ENCODE results near the gene FOS. TPM values are rescaled to one million over a fixed set of nuclear protein-coding genes. Genes with fewer than 3 reads are reported as not detected.
A peak's percentile ranks its signal among the peaks of the same experiment; 100 is the strongest.

The FOS gene
- total and polyA plus RNA-seq, 2 of the 13 experiments (the other 11 are each of a cell fraction or from before 2014, with no cell fraction given) = 15.9 to 24.2 TPM

DNA sequence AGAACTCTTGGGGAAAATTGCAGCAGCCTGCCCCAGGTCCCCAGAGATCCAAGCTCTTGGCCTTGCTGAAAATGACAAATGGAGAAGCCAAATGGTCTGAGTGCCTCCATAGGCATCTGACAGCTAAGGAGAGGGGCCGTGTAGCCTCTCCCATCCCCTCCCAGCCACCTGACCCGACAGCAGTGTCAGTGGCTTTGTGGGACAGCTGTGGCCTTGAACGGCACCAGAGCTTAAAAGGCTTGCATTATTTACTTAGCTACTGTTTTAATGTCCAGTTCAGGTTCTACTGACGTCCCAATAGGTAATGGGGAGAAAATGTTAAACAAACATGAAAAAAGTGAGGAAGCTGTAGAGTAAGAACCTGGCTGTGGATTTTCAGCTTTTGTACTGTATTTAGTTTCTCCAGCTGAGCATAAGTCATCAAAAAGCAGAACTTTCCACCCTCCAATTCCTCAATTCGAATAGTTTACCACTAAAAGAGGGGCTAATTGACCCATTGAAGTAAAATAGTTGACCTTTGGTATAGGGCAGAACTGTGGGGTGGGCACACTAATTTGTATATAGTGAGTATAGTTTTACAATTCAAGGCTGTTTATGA, 50.0 kb downstream of the FOS start (continued):
- no peak for TF ChIP-seq MYNN (CRISPR knock-in tag; IDR thresholded peaks at IDR 0.05; ENCODE audit: low read depth)
- TF ChIP-seq FOXK2 (IDR thresholded peaks at IDR 0.05) = no peak
- TF ChIP-seq AGO1 (IDR thresholded peaks at IDR 0.05; ENCODE audit: low read depth, low read length, poor library complexity, severe bottlenecking) = no peak
- no peak for TF ChIP-seq ZNF605 (CRISPR knock-in tag; IDR thresholded peaks at IDR 0.05)
- TF ChIP-seq, protein P1, sequence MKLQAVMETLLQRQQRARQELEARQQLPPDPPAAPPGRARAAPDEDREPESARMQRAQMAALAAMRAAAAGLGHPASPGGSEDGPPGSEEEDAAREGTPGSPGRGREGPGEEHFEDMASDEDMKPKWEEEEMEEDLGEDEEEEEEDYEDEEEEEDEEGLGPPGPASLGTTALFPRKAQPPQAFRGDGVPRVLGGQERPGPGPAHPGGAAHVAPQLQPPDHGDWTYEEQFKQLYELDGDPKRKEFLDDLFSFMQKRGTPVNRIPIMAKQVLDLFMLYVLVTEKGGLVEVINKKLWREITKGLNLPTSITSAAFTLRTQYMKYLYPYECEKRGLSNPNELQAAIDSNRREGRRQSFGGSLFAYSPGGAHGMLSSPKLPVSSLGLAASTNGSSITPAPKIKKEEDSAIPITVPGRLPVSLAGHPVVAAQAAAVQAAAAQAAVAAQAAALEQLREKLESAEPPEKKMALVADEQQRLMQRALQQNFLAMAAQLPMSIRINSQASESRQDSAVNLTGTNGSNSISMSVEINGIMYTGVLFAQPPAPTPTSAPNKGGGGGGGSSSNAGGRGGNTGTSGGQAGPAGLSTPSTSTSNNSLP (IDR thresholded peaks at IDR 0.05; ENCODE audit: low read depth, low read length) = no peak
- TF ChIP-seq MAZ (IDR thresholded peaks at IDR 0.05; ENCODE audit: borderline replicate concordance, low read depth, low read length) = no peak
- no peak for TF ChIP-seq MAZ (CRISPR knock-in tag; IDR thresholded peaks at IDR 0.05; ENCODE audit: low read depth)
- no peak for TF ChIP-seq EZH2 (conservative IDR thresholded peaks at IDR 0.05; ENCODE audit: low read depth, low read length)
- no peak for TF ChIP-seq DNMT3B (CRISPR knock-in tag; conservative IDR thresholded peaks at IDR 0.05)
- TF ChIP-seq, protein P2, sequence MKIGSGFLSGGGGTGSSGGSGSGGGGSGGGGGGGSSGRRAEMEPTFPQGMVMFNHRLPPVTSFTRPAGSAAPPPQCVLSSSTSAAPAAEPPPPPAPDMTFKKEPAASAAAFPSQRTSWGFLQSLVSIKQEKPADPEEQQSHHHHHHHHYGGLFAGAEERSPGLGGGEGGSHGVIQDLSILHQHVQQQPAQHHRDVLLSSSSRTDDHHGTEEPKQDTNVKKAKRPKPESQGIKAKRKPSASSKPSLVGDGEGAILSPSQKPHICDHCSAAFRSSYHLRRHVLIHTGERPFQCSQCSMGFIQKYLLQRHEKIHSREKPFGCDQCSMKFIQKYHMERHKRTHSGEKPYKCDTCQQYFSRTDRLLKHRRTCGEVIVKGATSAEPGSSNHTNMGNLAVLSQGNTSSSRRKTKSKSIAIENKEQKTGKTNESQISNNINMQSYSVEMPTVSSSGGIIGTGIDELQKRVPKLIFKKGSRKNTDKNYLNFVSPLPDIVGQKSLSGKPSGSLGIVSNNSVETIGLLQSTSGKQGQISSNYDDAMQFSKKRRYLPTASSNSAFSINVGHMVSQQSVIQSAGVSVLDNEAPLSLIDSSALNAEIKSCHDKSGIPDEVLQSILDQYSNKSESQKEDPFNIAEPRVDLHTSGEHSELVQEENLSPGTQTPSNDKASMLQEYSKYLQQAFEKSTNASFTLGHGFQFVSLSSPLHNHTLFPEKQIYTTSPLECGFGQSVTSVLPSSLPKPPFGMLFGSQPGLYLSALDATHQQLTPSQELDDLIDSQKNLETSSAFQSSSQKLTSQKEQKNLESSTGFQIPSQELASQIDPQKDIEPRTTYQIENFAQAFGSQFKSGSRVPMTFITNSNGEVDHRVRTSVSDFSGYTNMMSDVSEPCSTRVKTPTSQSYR (CRISPR knock-in tag; IDR thresholded peaks at IDR 0.05; ENCODE audit: borderline replicate concordance) = no peak; the same call in 1 of the 2 replicates
- TF ChIP-seq, protein P3, sequence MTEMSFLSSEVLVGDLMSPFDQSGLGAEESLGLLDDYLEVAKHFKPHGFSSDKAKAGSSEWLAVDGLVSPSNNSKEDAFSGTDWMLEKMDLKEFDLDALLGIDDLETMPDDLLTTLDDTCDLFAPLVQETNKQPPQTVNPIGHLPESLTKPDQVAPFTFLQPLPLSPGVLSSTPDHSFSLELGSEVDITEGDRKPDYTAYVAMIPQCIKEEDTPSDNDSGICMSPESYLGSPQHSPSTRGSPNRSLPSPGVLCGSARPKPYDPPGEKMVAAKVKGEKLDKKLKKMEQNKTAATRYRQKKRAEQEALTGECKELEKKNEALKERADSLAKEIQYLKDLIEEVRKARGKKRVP (CRISPR knock-in tag; IDR thresholded peaks at IDR 0.05) = peak in 1 of 2 experiments; percentile 19; a peak in 1 of 4 replicates
- TF ChIP-seq HDAC2 (CRISPR knock-in tag; IDR thresholded peaks at IDR 0.05) = 0 out of 2 replicates have a peak, but pooled peaks have one; percentile 64
- TF ChIP-seq ZNF160 (CRISPR knock-in tag; IDR thresholded peaks at IDR 0.05) = no peak
- TF ChIP-seq POLR2A (IDR thresholded peaks at IDR 0.05; ENCODE audit: insufficient read depth in 1 of 2, low read depth in 2 of 2, low read length in 2 of 2) = no peak
- TF ChIP-seq, protein P4, sequence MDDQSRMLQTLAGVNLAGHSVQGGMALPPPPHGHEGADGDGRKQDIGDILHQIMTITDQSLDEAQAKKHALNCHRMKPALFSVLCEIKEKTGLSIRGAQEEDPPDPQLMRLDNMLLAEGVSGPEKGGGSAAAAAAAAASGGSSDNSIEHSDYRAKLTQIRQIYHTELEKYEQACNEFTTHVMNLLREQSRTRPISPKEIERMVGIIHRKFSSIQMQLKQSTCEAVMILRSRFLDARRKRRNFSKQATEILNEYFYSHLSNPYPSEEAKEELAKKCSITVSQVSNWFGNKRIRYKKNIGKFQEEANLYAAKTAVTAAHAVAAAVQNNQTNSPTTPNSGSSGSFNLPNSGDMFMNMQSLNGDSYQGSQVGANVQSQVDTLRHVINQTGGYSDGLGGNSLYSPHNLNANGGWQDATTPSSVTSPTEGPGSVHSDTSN (CRISPR knock-in tag; IDR thresholded peaks at IDR 0.05; ENCODE audit: borderline replicate concordance) = no peak
- TF ChIP-seq ZNF430 (CRISPR knock-in tag; IDR thresholded peaks at IDR 0.05) = no peak
- TF ChIP-seq, protein P5, sequence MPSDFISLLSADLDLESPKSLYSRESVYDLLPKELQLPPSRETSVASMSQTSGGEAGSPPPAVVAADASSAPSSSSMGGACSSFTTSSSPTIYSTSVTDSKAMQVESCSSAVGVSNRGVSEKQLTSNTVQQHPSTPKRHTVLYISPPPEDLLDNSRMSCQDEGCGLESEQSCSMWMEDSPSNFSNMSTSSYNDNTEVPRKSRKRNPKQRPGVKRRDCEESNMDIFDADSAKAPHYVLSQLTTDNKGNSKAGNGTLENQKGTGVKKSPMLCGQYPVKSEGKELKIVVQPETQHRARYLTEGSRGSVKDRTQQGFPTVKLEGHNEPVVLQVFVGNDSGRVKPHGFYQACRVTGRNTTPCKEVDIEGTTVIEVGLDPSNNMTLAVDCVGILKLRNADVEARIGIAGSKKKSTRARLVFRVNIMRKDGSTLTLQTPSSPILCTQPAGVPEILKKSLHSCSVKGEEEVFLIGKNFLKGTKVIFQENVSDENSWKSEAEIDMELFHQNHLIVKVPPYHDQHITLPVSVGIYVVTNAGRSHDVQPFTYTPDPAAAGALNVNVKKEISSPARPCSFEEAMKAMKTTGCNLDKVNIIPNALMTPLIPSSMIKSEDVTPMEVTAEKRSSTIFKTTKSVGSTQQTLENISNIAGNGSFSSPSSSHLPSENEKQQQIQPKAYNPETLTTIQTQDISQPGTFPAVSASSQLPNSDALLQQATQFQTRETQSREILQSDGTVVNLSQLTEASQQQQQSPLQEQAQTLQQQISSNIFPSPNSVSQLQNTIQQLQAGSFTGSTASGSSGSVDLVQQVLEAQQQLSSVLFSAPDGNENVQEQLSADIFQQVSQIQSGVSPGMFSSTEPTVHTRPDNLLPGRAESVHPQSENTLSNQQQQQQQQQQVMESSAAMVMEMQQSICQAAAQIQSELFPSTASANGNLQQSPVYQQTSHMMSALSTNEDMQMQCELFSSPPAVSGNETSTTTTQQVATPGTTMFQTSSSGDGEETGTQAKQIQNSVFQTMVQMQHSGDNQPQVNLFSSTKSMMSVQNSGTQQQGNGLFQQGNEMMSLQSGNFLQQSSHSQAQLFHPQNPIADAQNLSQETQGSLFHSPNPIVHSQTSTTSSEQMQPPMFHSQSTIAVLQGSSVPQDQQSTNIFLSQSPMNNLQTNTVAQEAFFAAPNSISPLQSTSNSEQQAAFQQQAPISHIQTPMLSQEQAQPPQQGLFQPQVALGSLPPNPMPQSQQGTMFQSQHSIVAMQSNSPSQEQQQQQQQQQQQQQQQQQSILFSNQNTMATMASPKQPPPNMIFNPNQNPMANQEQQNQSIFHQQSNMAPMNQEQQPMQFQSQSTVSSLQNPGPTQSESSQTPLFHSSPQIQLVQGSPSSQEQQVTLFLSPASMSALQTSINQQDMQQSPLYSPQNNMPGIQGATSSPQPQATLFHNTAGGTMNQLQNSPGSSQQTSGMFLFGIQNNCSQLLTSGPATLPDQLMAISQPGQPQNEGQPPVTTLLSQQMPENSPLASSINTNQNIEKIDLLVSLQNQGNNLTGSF (CRISPR knock-in tag; IDR thresholded peaks at IDR 0.05) = no peak
- no peak for TF ChIP-seq ZBTB3 (CRISPR knock-in tag; IDR thresholded peaks at IDR 0.05; ENCODE audit: borderline replicate concordance, low read depth)
